WTC11 (cell line): ENCODE data around the gene FFAR1. TPM values are rescaled to one million over a fixed set of nuclear protein-coding genes. Genes with fewer than 3 reads are reported as not detected.

Source experiments
- ATAC-seq: fragments of 200-7000 bp; cut with Tn5 transposase; 2 replicates; pipeline ENCODE4 v1.10.0; 2021; ENCODE audit warnings: mild to moderate bottlenecking, moderate library complexity
- CTCF ChIA-PET: fragments of 300-600 bp; sonication (Branson Sonifier 250); formaldehyde crosslinking; loops from one replicate; lab custom pipeline; 2021; ENCODE audit warnings: antibody characterized with exemption; lab: Charles Lee
- POLR2A ChIA-PET: fragments of 350-600 bp; sonication (Branson Sonifier 250); formaldehyde crosslinking; loops from one replicate; lab custom pipeline; 2021; ENCODE audit warnings: antibody characterized with exemption; lab: Charles Lee
- DNase-seq: peaks from one replicate; pipeline ENCODE4 v3.0.0; 2021; ENCODE audit warnings: low spot score
- H3K27ac Mint-ChIP-seq: 2 replicates; pipeline ENCODE4 v1.8.0; 2021; ENCODE audit warnings: mixed read lengths
- H3K27me3 Mint-ChIP-seq: 2 replicates; pipeline ENCODE4 v1.8.0; 2021; ENCODE audit warnings: low read depth, mild to moderate bottlenecking, moderate library complexity, mixed read lengths
- H3K36me3 Mint-ChIP-seq: 2 replicates; pipeline ENCODE4 v1.8.0; 2021; ENCODE audit warnings: mixed read lengths
- H3K4me1 Mint-ChIP-seq: 2 replicates; pipeline ENCODE4 v1.8.0; 2022; ENCODE audit warnings: mixed read lengths
- H3K4me3 Mint-ChIP-seq: 2 replicates; pipeline ENCODE4 v1.8.0; 2021; ENCODE audit warnings: mild to moderate bottlenecking, moderate library complexity, mixed read lengths
- H3K9me3 Mint-ChIP-seq: 2 replicates; pipeline ENCODE4 v1.8.0; 2021; ENCODE audit warnings: mixed read lengths
- ARID4B ChIP-seq: sonication (generic); formaldehyde crosslinking; IDR thresholded peaks from 2 replicates; pipeline ENCODE4 v1.8.0; 2023; ENCODE audit warnings: missing genetic modification reagents, mild to moderate bottlenecking, borderline replicate concordance
- ATF1 ChIP-seq: sonication (generic); formaldehyde crosslinking; IDR thresholded peaks from 2 replicates; pipeline ENCODE4 v1.8.1; 2023; ENCODE audit warnings: mild to moderate bottlenecking, moderate library complexity, missing genetic modification reagents
- CBFB ChIP-seq: sonication (generic); formaldehyde crosslinking; IDR thresholded peaks from 2 replicates; pipeline ENCODE4 v1.8.1; 2022; ENCODE audit warnings: mild to moderate bottlenecking, low read depth, missing genetic modification reagents
- CTCF ChIP-seq: fragments of 200-600 bp; IDR thresholded peaks from 2 replicates; pipeline ENCODE4 v1.8.0; 2022; ENCODE audit warnings: antibody characterized with exemption
- E2F4 ChIP-seq: sonication (generic); formaldehyde crosslinking; IDR thresholded peaks from 2 replicates; pipeline ENCODE4 v1.8.1; 2022; ENCODE audit warnings: low read depth, mild to moderate bottlenecking, moderate library complexity, missing genetic modification reagents, borderline replicate concordance
- EMX1 ChIP-seq: fragments of 250-450 bp; sonication (Bioruptor Pico); IDR thresholded peaks from 2 replicates; pipeline ENCODE4 v1.8.0; 2021; ENCODE audit warnings: mild to moderate bottlenecking
- ERG ChIP-seq: fragments of 250-450 bp; sonication (Bioruptor Pico); IDR thresholded peaks from 2 replicates; pipeline ENCODE4 v1.8.0; 2021; ENCODE audit warnings: mild to moderate bottlenecking
- FOXJ3 ChIP-seq: sonication (generic); formaldehyde crosslinking; IDR thresholded peaks from 2 replicates; pipeline ENCODE4 v1.9.0; 2021; ENCODE audit warnings: missing genetic modification reagents, mild to moderate bottlenecking, borderline replicate concordance
- GABPB1 ChIP-seq: sonication (generic); formaldehyde crosslinking; IDR thresholded peaks from 2 replicates; pipeline ENCODE4 v1.8.1; 2023; ENCODE audit warnings: mild to moderate bottlenecking, missing genetic modification reagents
- MLX ChIP-seq: sonication (generic); formaldehyde crosslinking; IDR thresholded peaks from 2 replicates; pipeline ENCODE4 v1.8.1; 2023; ENCODE audit warnings: mild to moderate bottlenecking, missing genetic modification reagents, moderate library complexity
- NFE2L1 ChIP-seq: sonication (generic); formaldehyde crosslinking; IDR thresholded peaks from 2 replicates; pipeline ENCODE4 v1.8.1; 2023; ENCODE audit warnings: missing genetic modification reagents
- NR2C2 ChIP-seq: sonication (generic); formaldehyde crosslinking; IDR thresholded peaks from 2 replicates; pipeline ENCODE4 v1.8.0; 2022; ENCODE audit warnings: mild to moderate bottlenecking, missing genetic modification reagents
- SOX15 ChIP-seq: fragments of 250-450 bp; sonication (Bioruptor Pico); IDR thresholded peaks from 2 replicates; pipeline ENCODE4 v1.9.0; 2021; ENCODE audit warnings: mild to moderate bottlenecking
- TP53 ChIP-seq: sonication (generic); formaldehyde crosslinking; IDR thresholded peaks from 2 replicates; pipeline ENCODE4 v1.8.1; 2023; ENCODE audit warnings: mild to moderate bottlenecking, missing genetic modification reagents
- USF1 ChIP-seq: sonication (generic); formaldehyde crosslinking; IDR thresholded peaks from 2 replicates; pipeline ENCODE4 v1.8.0; 2022; ENCODE audit warnings: mild to moderate bottlenecking, missing genetic modification reagents
- ZNF281 ChIP-seq: sonication (generic); formaldehyde crosslinking; IDR thresholded peaks from 2 replicates; pipeline ENCODE4 v1.8.0; 2023; ENCODE audit warnings: mild to moderate bottlenecking, missing genetic modification reagents
- ZNF425 ChIP-seq: fragments of 250-450 bp; sonication (Bioruptor Pico); conservative IDR thresholded peaks from 2 replicates; pipeline ENCODE4 v1.9.0; 2021; ENCODE audit warnings: mild to moderate bottlenecking
- total RNA-seq: library from RNA; stranded (reverse); gene quantifications from 3 replicates; pipeline ENCODE4 v1.2.3, GENCODE V29; 2021

FFAR1 gene
- total RNA-seq, 1 experiment from 2014 or later: 0.07 TPM

GRCh38 chr19:35301961-35302360 lies 45.7 kb upstream of the FFAR1 start (continued):
- no peak for TF ChIP-seq ARID4B
- TF ChIP-seq E2F4 (CRISPR knock-in tag): no peak
- no peak for TF ChIP-seq CTCF
- TF ChIP-seq ERG (CRISPR knock-in tag): no peak

GRCh38 chr19:35302446-35302845 lies 45.3 kb upstream of the FFAR1 start:
- CTCF ChIA-PET: interaction anchor here (0.6 kb wide), 1 partner anchor 13 kb away, joined by 3 read pairs; no protein-coding TSS in a partner anchor
- TF ChIP-seq SOX15 (no peak), ZNF425 (CRISPR knock-in tag) (no peak), NR2C2 (CRISPR knock-in tag) (no peak), USF1 (CRISPR knock-in tag) (no peak), MLX (CRISPR knock-in tag) (no peak), CBFB (CRISPR knock-in tag) (no peak), TP53 (CRISPR knock-in tag) (no peak), CTCF (no peak), ZNF281 (CRISPR knock-in tag) (no peak), EMX1 (CRISPR knock-in tag) (no peak), FOXJ3 (CRISPR knock-in tag) (no peak), GABPB1 (CRISPR knock-in tag) (no peak), ATF1 (CRISPR knock-in tag) (no peak), NFE2L1 (CRISPR knock-in tag) (no peak)
- TF ChIP-seq, all 79 proteins: peak for 0

More at GRCh38 chr19:35302446-35302845, 45.3 kb upstream of the FFAR1 start:
- Mint-ChIP-seq H3K9me3 (no peaks in the 10 kb centered on the region; the same call in 1 of the 2 replicates), H3K4me1 (no peaks in the 10 kb centered on the region), H3K27me3 (no peaks in the 10 kb centered on the region; the same call in 1 of the 2 replicates), H3K36me3 (no peaks in the 10 kb centered on the region), H3K4me3 (no peak overlapping the region), H3K27ac (no peak overlapping the region)
- POLR2A ChIA-PET: no interaction called here
- ATAC-seq: no peak
- DNase-seq: no peak
